ENCODE measurements around the gene ARTN. TPM values are rescaled to one million over a fixed set of nuclear protein-coding genes. Genes with fewer than 3 reads are reported as not detected.

Gene ARTN, protein sequence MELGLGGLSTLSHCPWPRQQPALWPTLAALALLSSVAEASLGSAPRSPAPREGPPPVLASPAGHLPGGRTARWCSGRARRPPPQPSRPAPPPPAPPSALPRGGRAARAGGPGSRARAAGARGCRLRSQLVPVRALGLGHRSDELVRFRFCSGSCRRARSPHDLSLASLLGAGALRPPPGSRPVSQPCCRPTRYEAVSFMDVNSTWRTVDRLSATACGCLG
- total RNA-seq, result 1 to 10 TPM in 1 of 9 donors, under 1 TPM in 2, not detected in 6; 0.14 to 1.3 (median 0.37) TPM
- polyA plus RNA-seq, result under 1 TPM; 0.07 to 0.23 TPM
- long read RNA-seq, donor 1, result 0 reads
- long read RNA-seq, donor 2, result 0 reads
- long read RNA-seq, donor 3, result 0 reads

DNA sequence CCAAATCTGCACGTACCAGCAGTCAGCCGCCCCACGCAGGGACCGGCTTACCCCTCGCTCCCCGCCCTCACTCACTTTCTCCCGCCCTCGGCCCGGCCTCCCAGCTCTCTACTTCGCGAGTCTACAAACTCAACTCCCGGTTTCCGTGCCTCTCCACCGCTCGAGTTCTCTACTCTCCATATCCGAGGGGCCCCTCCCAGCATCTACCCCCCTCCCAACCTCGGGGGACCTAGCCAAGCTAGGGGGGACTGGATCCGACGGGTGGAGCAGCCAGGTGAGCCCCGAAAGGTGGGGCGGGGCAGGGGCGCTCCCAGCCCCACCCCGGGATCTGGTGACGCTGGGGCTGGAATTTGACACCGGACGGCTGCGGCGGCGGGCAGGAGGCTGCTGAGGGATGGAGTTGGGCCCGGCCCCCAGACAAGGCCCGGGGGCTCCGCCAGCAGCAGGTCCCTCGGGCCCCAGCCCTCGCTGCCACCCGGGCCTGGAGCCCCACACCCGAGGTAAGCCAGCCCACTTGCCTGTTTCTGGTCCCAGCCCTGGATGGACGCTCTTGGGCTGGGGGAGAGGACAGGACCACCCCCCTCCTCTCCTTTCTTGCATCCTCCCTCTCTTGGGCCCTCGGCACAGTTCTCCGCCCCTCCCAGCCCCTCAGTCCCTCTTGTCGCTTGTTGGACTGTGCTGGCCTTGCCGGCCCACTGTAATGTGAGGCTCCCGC lies at the start of gene ARTN:
ARTN (plus strand) TSS at position 416 of the 715 bp plus-strand sequence. CDS start 1,856 bp downstream, outside the sequence.
- Histone ChIP-seq H3K9me3 (no peaks in the 10 kb centered on the region), H3K36me3 (peaks cover 0 to 7% (median 0%) of the 10 kb centered on the region in 9 donors), H3K4me3 (peak within 1 kb of the TSS in 10 of 12 donors; percentile 12 to 48 (median 41)), H3K27ac (no peak within 1 kb of the TSS), H3K27me3 (peaks cover 3 to 23% (median 9%) of the 10 kb centered on the region in 9 donors), H3K4me1 (peaks cover 3 to 28% (median 18%) of the 10 kb centered on the region in 12 donors)
- ATAC-seq, result peak in 1 of 4 donors; percentile 8
- 3 to 6% (median 5%) methylated on average over 21 to 42 of the region's 42 CpGs for WGBS, 4 donors
- intact Hi-C loops (cut with DNase I), result loop anchor here (1.0 to 10.0 kb wide), 6 partner anchors 96 to 409 kb away; no protein-coding TSS in a partner anchor
- no peak for TF ChIP-seq POLR2A (IDR thresholded peaks at IDR 0.05)
- TF ChIP-seq, protein P1, sequence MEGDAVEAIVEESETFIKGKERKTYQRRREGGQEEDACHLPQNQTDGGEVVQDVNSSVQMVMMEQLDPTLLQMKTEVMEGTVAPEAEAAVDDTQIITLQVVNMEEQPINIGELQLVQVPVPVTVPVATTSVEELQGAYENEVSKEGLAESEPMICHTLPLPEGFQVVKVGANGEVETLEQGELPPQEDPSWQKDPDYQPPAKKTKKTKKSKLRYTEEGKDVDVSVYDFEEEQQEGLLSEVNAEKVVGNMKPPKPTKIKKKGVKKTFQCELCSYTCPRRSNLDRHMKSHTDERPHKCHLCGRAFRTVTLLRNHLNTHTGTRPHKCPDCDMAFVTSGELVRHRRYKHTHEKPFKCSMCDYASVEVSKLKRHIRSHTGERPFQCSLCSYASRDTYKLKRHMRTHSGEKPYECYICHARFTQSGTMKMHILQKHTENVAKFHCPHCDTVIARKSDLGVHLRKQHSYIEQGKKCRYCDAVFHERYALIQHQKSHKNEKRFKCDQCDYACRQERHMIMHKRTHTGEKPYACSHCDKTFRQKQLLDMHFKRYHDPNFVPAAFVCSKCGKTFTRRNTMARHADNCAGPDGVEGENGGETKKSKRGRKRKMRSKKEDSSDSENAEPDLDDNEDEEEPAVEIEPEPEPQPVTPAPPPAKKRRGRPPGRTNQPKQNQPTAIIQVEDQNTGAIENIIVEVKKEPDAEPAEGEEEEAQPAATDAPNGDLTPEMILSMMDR (IDR thresholded peaks at IDR 0.05), result no peak
- DNase-seq, result peak in 1 of 5 donors; percentile 27

- no peaks in the 10 kb centered on the region for H3K36me3 ChIP-seq
- DNase-seq (no peak), ATAC-seq (no peak)
- 88 to 95% (median 91%) methylated on average over 11 to 12 of the region's 12 CpGs for WGBS, 4 donors
- no peaks in the 10 kb centered on the region for H3K27me3 ChIP-seq
- no peak overlapping the region for H3K27ac ChIP-seq
- intact Hi-C loops (cut with DNase I), result no loop called here
- H3K4me3 ChIP-seq, result no peak overlapping the region
- TF ChIP-seq POLR2A (IDR thresholded peaks at IDR 0.05), result no peak
- TF ChIP-seq, protein P1 (IDR thresholded peaks at IDR 0.05), result no peak
- peaks cover 0 to 11% (median under 1%) of the 10 kb centered on the region in 12 donors for H3K4me1 ChIP-seq
- H3K9me3 ChIP-seq, result no peaks in the 10 kb centered on the region
Measured at GRCh38 chr1:43885279-43885801, 48.3 kb upstream of the ARTN start.

GRCh38 chr1:43887748-43888147 lies 45.9 kb upstream of the ARTN start:
- TF ChIP-seq, protein P1 (IDR thresholded peaks at IDR 0.05), result no peak
- TF ChIP-seq POLR2A (IDR thresholded peaks at IDR 0.05), result no peak
- no peak overlapping the region for H3K27ac ChIP-seq
- H3K27me3 ChIP-seq, result no peaks in the 10 kb centered on the region
- H3K9me3 ChIP-seq, result no peaks in the 10 kb centered on the region
- intact Hi-C loops (cut with DNase I), result no loop called here
- DNase-seq (no peak), ATAC-seq (no peak)
- H3K4me1 ChIP-seq, result peaks cover 0 to 3% (median 0%) of the 10 kb centered on the region in 12 donors
- no peaks in the 10 kb centered on the region for H3K36me3 ChIP-seq
- no peak overlapping the region for H3K4me3 ChIP-seq

GRCh38 chr1:43890815-43891214 lies 42.8 kb upstream of the ARTN start:
- Histone ChIP-seq H3K27me3 (no peaks in the 10 kb centered on the region), H3K4me3 (no peak overlapping the region), H3K36me3 (peaks cover 0 to 12% (median 8%) of the 10 kb centered on the region in 9 donors), H3K27ac (no peak overlapping the region), H3K9me3 (no peaks in the 10 kb centered on the region), H3K4me1 (peaks cover 0 to 11% (median 5%) of the 10 kb centered on the region in 12 donors)
- 90 to 96% (median 92%) methylated on average over 5 of the region's 5 CpGs for WGBS, 4 donors
- intact Hi-C loops (cut with DNase I), result no loop called here
- ATAC-seq (no peak), DNase-seq (no peak)
- TF ChIP-seq, protein P1 (IDR thresholded peaks at IDR 0.05), result no peak
- TF ChIP-seq POLR2A (IDR thresholded peaks at IDR 0.05), result no peak

All from heart left ventricle (tissue), 16 donors.